ENCODE measurements around the gene ZNF135.

DNA sequence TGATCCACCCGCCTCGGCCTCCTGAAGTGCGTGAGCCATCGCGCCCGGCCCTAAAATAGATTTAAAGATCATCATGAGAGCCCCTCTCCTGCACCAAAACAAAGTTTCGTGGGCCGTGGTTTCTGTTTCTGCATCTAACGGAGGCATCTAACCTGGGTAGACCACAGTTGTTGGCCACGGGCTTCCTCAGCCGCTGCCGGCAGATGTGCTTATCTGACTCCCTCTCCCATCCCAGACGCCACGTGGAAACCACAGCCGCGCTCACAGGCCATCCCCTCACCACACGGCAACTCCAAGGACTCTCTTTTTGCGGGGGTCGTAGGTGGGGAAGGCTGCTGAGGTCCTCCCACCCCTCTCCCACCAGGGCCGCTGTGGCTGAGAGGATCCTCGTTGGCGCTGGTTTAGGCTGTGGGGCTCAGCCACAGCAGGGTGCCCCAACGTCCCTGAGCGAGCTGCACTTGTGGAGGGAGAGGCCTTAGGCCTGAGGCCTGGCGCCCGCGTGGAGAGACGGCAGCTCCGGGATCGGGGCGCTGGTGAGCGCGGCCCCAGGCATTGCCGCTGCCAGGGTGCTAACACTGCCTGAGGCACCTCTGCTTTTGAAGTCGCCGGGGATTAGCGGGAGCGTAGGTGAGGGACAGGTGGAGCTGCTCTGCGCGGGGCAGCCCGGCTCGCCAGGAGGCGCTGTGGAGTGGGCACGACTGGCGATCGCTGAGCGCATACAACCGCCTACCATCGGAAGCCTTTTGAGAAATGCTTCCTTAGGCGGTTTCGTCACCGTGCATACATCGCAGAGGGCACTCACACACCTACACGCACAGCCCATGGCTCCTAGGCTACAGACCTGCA, 16.4 kb upstream of the ZNF135 start:
- no peak for TF ChIP-seq YY1 (IDR thresholded peaks at IDR 0.05; ENCODE audit: low read depth)
- no peak for TF ChIP-seq CREB1 (IDR thresholded peaks at IDR 0.05; ENCODE audit: low read depth)

Data from Ishikawa (cell line).